ENCODE measurements around the gene DNAJB13. TPM values are rescaled to one million over a fixed set of nuclear protein-coding genes. Genes with fewer than 3 reads are reported as not detected.

Gene DNAJB13
- total and polyA plus RNA-seq, 2 donors (not counting 1 experiment from before 2014, with no cell fraction given): 0.15 to 0.27 TPM

- intact Hi-C loops (cut with micrococcal nuclease): loop anchor here (2.0 kb wide), 2 partner anchors 206 to 290 kb away; partner anchors contain the start of genes C2CD3 and PPME1
- Mint-ChIP-seq H3K27ac (peak overlapping the region; percentile 53), H3K9me3 (ENCODE audit: insufficient read depth) (no peaks in the 10 kb centered on the region), H3K4me1 (peaks cover 36% of the 10 kb centered on the region), H3K4me3 (no peak overlapping the region), H3K27me3 (no peaks in the 10 kb centered on the region)
- no peaks in the 10 kb centered on the region for H4K20me1 ChIP-seq (ENCODE audit: control insufficient read depth, insufficient read depth, low read length, poor library complexity, severe bottlenecking)
- CTCF ChIA-PET: interaction anchor here (0.7 to 9.9 kb wide), 13 partner anchors 12 to 290 kb away, joined by 3 to 97 read pairs (median 5); partner anchors contain the start of gene UCP2
- DNase-seq (no peak), ATAC-seq (ENCODE audit: low read depth) (no peak)
- H2AFZ ChIP-seq (ENCODE audit: insufficient read depth, low read depth, low read length, poor library complexity, severe bottlenecking): no peak overlapping the region
- WGBS (ENCODE audit: insufficient coverage): 90% methylated on average over 5 of the region's 10 CpGs
- no peak overlapping the region for H3K27ac ChIP-seq (ENCODE audit: low read length in 2 of 2)
- no peaks in the 10 kb centered on the region for H3K36me3 ChIP-seq (replicated peaks in 1 of 2; ENCODE audit: control extremely low read depth in 1 of 2, control insufficient read depth in 1 of 2, extremely low read depth in 1 of 2, insufficient read depth in 2 of 2, low read length in 1 of 2)
- H3K27me3 ChIP-seq (replicated peaks in 1 of 4; ENCODE audit: control extremely low read depth in 1 of 4, control insufficient read depth in 3 of 4, insufficient read depth in 4 of 4, low read length in 3 of 4): no peaks in the 10 kb centered on the region
- no peak overlapping the region for H3K4me3 ChIP-seq (ENCODE audit: control extremely low read depth in 1 of 5, extremely low read depth in 1 of 5, insufficient read depth in 1 of 5, low read depth in 2 of 5, low read length in 4 of 5)
- peak overlapping the region; percentile 66 for H3K4me2 ChIP-seq (replicated peaks; ENCODE audit: low read depth, low read length, poor library complexity, severe bottlenecking)
- POLR2A ChIA-PET: interaction anchor here (1.4 to 1.8 kb wide), 2 partner anchors 15 to 17 kb away, joined by 6 read pairs; partner anchors contain the start of gene UCP2
- H3K4me1 ChIP-seq (ENCODE audit: control insufficient read depth in 2 of 2, insufficient read depth in 2 of 2, low read length in 2 of 2): peaks cover 22 to 37% of the 10 kb centered on the region in 2 donors
- H3K9ac ChIP-seq (ENCODE audit: low read length): no peak overlapping the region
- no peaks in the 10 kb centered on the region for H3K9me3 ChIP-seq (ENCODE audit: control extremely low read depth in 1 of 3, control insufficient read depth in 2 of 3, insufficient read depth in 1 of 3, low read length in 2 of 3)
- no peak for TF ChIP-seq EZH2 (IDR thresholded peaks at IDR 0.05; ENCODE audit: borderline replicate concordance, insufficient read depth, low read depth, low read length, poor library complexity, severe bottlenecking)
- no peak for TF ChIP-seq CTCF (IDR thresholded peaks at IDR 0.05)
- peaks cover 8% of the 10 kb centered on the region for H3K79me2 ChIP-seq (ENCODE audit: control insufficient read depth, insufficient read depth, low read length)
These were observed 14.4 kb downstream of the DNAJB13 start for GRCh38 chr11:73965076-73965763.

DNA sequence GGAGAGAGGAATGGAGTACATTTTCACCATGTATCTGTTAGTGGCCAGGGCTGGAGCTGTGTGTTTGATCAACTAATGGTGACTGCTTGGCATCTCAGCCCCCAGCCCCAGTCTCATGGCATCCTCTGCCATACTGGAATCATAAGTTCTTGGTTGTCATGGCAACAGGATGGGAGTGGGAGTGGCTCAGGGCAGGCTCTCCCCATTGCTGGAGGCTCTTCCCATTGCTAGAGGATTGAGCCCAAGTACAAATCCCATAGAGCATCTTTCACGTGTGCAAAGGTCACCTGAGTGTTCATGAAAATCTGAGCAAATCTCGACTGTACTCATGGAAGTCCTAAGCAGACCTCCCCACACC is 14.9 kb downstream of the DNAJB13 start:
- DNase-seq (peak; percentile 39), ATAC-seq (ENCODE audit: low read depth) (no peak)
- no peak overlapping the region for H3K27ac ChIP-seq (ENCODE audit: low read length in 2 of 2)
- TF ChIP-seq CTCF (IDR thresholded peaks at IDR 0.05): no peak
- TF ChIP-seq EZH2 (IDR thresholded peaks at IDR 0.05; ENCODE audit: borderline replicate concordance, insufficient read depth, low read depth, low read length, poor library complexity, severe bottlenecking): no peak
- ChIA-PET CTCF (interaction anchor here (1.0 to 9.9 kb wide), 9 partner anchors 16 to 289 kb away, joined by 3 to 97 read pairs (median 3); partner anchors contain the start of genes C2CD3, PPME1 and UCP2), POLR2A (no interaction called here)
- intact Hi-C loops (cut with micrococcal nuclease): loop anchor here (2.0 kb wide), 2 partner anchors 205 to 289 kb away; partner anchors contain the start of genes C2CD3 and PPME1
- Mint-ChIP-seq H3K4me3 (no peak overlapping the region), H3K27me3 (no peaks in the 10 kb centered on the region), H3K27ac (no peak overlapping the region), H3K9me3 (ENCODE audit: insufficient read depth) (no peaks in the 10 kb centered on the region), H3K4me1 (peaks cover 41% of the 10 kb centered on the region)
- H3K4me1 ChIP-seq (ENCODE audit: control insufficient read depth in 2 of 2, insufficient read depth in 2 of 2, low read length in 2 of 2): peaks cover 27 to 43% of the 10 kb centered on the region in 2 donors
- no peaks in the 10 kb centered on the region for H3K9me3 ChIP-seq (ENCODE audit: control extremely low read depth in 1 of 3, control insufficient read depth in 2 of 3, insufficient read depth in 1 of 3, low read length in 2 of 3)
- WGBS (ENCODE audit: insufficient coverage): 80% methylated on average over 1 of the region's 2 CpGs
- H3K4me3 ChIP-seq (ENCODE audit: control extremely low read depth in 1 of 5, extremely low read depth in 1 of 5, insufficient read depth in 1 of 5, low read depth in 2 of 5, low read length in 4 of 5): no peak overlapping the region
- no peaks in the 10 kb centered on the region for H4K20me1 ChIP-seq (ENCODE audit: control insufficient read depth, insufficient read depth, low read length, poor library complexity, severe bottlenecking)
- no peaks in the 10 kb centered on the region for H3K27me3 ChIP-seq (replicated peaks in 1 of 4; ENCODE audit: control extremely low read depth in 1 of 4, control insufficient read depth in 3 of 4, insufficient read depth in 4 of 4, low read length in 3 of 4)
- H3K36me3 ChIP-seq (replicated peaks in 1 of 2; ENCODE audit: control extremely low read depth in 1 of 2, control insufficient read depth in 1 of 2, extremely low read depth in 1 of 2, insufficient read depth in 2 of 2, low read length in 1 of 2): no peaks in the 10 kb centered on the region
- peaks cover 8% of the 10 kb centered on the region for H3K79me2 ChIP-seq (ENCODE audit: control insufficient read depth, insufficient read depth, low read length)
- H3K9ac ChIP-seq (ENCODE audit: low read length): no peak overlapping the region
- no peak overlapping the region for H3K4me2 ChIP-seq (replicated peaks; ENCODE audit: low read depth, low read length, poor library complexity, severe bottlenecking)
- no peak overlapping the region for H2AFZ ChIP-seq (ENCODE audit: insufficient read depth, low read depth, low read length, poor library complexity, severe bottlenecking)
